ENCODE data around the gene ULK4. TPM values are rescaled to one million over a fixed set of nuclear protein-coding genes. Genes with fewer than 3 reads are reported as not detected.
"Not testable (repeated sequence)": the region's sequence is repeated elsewhere in the genome, so short reads cannot be mapped to it uniquely, and the experiment has no call there.

Gene ULK4
- total RNA-seq, 1 donor from 2014 or later, result 9.1 TPM

DNA sequence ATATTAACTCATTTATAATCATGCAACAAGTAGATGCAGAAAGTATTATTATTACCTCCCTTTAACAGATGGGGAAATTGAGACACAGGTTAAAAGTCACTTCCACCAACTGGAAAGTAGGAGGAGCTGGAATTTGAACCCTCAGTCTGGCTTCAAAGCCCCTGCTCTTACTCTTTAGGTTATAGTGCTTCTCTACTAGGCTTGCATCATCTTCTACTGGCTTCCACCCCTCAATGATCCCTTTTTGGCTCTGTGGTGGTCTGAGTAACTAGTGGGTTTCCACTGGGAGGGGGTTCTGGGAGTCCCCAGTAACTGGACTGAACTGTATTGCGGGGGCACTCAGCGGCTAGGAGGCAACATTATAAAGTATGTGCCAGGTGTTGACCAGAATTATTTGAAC lies 671.6 kb downstream of the ULK4 start:
- no peaks in the 10 kb centered on the region for H3K36me3 Mint-ChIP-seq (ENCODE audit: unreplicated experiment)
- H3K4me3 Mint-ChIP-seq (ENCODE audit: unreplicated experiment), result no peak overlapping the region
- no peaks in the 10 kb centered on the region for H3K27me3 Mint-ChIP-seq (ENCODE audit: unreplicated experiment)
- H3K9me3 Mint-ChIP-seq (ENCODE audit: unreplicated experiment), result no peaks in the 10 kb centered on the region
- H3K27ac Mint-ChIP-seq (ENCODE audit: unreplicated experiment), result no peak overlapping the region
- no peaks in the 10 kb centered on the region for H3K4me1 Mint-ChIP-seq (ENCODE audit: unreplicated experiment)
- DNase-seq (ENCODE audit: extremely low spot score, unreplicated experiment), result no peak
- TF ChIP-seq, protein P1, sequence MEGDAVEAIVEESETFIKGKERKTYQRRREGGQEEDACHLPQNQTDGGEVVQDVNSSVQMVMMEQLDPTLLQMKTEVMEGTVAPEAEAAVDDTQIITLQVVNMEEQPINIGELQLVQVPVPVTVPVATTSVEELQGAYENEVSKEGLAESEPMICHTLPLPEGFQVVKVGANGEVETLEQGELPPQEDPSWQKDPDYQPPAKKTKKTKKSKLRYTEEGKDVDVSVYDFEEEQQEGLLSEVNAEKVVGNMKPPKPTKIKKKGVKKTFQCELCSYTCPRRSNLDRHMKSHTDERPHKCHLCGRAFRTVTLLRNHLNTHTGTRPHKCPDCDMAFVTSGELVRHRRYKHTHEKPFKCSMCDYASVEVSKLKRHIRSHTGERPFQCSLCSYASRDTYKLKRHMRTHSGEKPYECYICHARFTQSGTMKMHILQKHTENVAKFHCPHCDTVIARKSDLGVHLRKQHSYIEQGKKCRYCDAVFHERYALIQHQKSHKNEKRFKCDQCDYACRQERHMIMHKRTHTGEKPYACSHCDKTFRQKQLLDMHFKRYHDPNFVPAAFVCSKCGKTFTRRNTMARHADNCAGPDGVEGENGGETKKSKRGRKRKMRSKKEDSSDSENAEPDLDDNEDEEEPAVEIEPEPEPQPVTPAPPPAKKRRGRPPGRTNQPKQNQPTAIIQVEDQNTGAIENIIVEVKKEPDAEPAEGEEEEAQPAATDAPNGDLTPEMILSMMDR (IDR thresholded peaks at IDR 0.05), result no peak

DNA sequence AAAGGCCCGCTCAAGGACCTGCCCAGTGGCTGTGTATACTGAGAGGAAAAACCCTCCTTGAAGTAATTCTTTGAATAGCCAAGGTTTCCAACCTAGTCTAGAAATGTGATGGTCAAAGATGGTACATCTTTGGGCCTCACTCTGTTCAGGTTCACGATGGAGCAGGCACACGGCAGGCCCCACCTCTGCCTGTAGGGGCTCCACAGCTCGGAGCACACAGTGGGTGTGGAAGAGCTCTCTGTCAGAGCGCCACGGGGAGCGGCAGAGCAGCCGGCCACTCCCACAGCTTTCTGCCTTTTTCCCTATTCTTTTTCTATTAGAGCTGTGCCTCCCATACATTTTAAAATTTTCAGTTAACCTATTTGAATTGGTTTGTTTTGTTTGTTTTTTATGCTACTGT lies 673.1 kb downstream of the ULK4 start:
- no peak overlapping the region for H3K4me3 Mint-ChIP-seq (ENCODE audit: unreplicated experiment)
- no peaks in the 10 kb centered on the region for H3K36me3 Mint-ChIP-seq (ENCODE audit: unreplicated experiment)
- no peak overlapping the region for H3K27ac Mint-ChIP-seq (ENCODE audit: unreplicated experiment)
- no peak for DNase-seq (ENCODE audit: extremely low spot score, unreplicated experiment)
- peaks cover 6% of the 10 kb centered on the region for H3K9me3 Mint-ChIP-seq (ENCODE audit: unreplicated experiment)
- TF ChIP-seq, protein P1 (IDR thresholded peaks at IDR 0.05), result no peak
- no peaks in the 10 kb centered on the region for H3K27me3 Mint-ChIP-seq (ENCODE audit: unreplicated experiment)
- H3K4me1 Mint-ChIP-seq (ENCODE audit: unreplicated experiment), result no peaks in the 10 kb centered on the region

DNA sequence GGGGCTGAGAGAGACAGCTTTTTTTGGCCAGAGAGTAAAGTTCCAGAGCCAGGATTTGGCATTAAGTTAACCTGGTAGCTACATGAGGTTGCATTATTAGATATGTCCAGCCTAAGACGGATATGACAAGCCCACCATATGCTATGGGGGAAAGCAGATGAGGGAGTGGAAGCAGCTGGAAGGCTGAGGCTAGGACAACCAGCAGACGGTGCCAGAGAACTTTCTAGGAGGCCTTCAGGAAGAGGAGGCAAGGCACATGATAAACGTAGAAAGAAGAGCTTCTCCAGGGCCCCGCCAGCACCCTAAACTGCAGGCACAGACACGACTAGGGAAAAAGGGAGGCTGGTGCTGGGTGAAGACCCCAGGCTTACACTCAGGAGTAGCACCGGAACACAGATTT lies 675.6 kb downstream of the ULK4 start:
- no peaks in the 10 kb centered on the region for H3K36me3 Mint-ChIP-seq (ENCODE audit: unreplicated experiment)
- no peak overlapping the region for H3K27ac Mint-ChIP-seq (ENCODE audit: unreplicated experiment)
- H3K4me3 Mint-ChIP-seq (ENCODE audit: unreplicated experiment), result no peak overlapping the region
- H3K9me3 Mint-ChIP-seq (ENCODE audit: unreplicated experiment), result peaks cover 6% of the 10 kb centered on the region
- TF ChIP-seq, protein P1 (IDR thresholded peaks at IDR 0.05), result no peak
- H3K27me3 Mint-ChIP-seq (ENCODE audit: unreplicated experiment), result no peaks in the 10 kb centered on the region
- no peak for DNase-seq (ENCODE audit: extremely low spot score, unreplicated experiment)
- no peaks in the 10 kb centered on the region for H3K4me1 Mint-ChIP-seq (ENCODE audit: unreplicated experiment)

DNA sequence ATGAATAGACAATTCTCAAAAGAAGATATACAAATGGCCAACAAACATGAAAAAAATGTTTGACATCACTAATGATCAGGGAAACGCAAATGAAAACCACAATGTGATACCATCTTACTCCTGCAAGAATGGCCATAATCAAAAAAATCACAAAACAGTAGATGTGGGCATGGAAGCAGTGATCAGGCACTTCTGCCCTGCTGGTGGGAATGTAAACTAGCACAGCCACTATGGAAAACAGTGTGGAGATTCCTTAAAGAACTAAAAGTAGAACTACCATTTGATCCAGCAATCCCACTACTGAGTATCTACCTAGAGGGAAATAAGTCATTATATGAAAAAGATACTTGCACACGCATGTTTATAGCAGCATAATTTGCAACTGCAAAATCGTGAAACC lies 677.0 kb downstream of the ULK4 start:
- DNase-seq (ENCODE audit: extremely low spot score, unreplicated experiment); H3K36me3 Mint-ChIP-seq (ENCODE audit: unreplicated experiment): not testable (repeated sequence)

DNA sequence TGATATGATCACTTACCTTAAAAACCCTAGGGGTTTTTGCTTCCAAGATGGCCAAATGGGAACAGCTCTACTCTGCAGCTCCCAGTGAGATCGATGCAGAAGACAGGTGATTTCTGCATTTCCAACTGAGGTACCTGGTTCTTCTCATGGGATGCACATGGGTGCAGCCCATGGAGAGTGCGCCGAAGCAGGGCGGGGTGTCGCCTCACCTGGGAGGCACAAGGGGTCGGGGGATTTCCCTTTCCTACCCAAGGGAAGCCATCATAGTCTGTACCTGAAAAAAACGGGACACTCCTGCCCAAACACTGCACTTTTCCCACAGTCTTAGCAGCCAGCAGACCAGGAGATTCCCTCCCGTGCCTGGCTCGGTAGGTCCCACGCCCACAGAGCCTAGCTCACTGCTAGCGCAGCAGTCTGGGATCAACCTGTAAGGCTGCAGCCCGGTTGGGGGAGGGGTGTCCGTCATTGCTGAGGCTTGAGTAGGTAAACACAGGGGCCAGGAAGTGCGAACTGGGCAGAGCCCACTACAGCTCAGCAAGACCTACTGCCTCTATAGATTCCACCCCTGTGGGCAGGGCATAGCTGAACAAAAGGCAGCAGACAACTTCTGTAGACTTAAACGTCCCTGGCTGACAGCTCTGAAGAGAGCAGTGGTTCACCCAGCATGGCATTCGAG lies 684.0 kb downstream of the ULK4 start:
- no peaks in the 10 kb centered on the region for H3K4me1 Mint-ChIP-seq (ENCODE audit: unreplicated experiment)
- no peaks in the 10 kb centered on the region for H3K36me3 Mint-ChIP-seq (ENCODE audit: unreplicated experiment)
- no peak for DNase-seq (ENCODE audit: extremely low spot score, unreplicated experiment)
- peaks cover 13% of the 10 kb centered on the region for H3K27me3 Mint-ChIP-seq (ENCODE audit: unreplicated experiment)
- H3K9me3 Mint-ChIP-seq (ENCODE audit: unreplicated experiment), result no peaks in the 10 kb centered on the region
- H3K27ac Mint-ChIP-seq (ENCODE audit: unreplicated experiment), result no peak overlapping the region
- TF ChIP-seq, protein P1 (IDR thresholded peaks at IDR 0.05), result no peak
- no peak overlapping the region for H3K4me3 Mint-ChIP-seq (ENCODE audit: unreplicated experiment)

More for the DNA sequence above, 677.0 kb downstream of the ULK4 start:
- H3K9me3 Mint-ChIP-seq (ENCODE audit: unreplicated experiment); H3K4me3 Mint-ChIP-seq (ENCODE audit: unreplicated experiment); H3K27me3 Mint-ChIP-seq (ENCODE audit: unreplicated experiment); H3K4me1 Mint-ChIP-seq (ENCODE audit: unreplicated experiment); H3K27ac Mint-ChIP-seq (ENCODE audit: unreplicated experiment): not testable (repeated sequence)

Measured in osteocyte (in vitro differentiated cells).